K562 (cell line): Measurements from ENCODE around the gene SYNE2. TPM values are rescaled to one million over a fixed set of nuclear protein-coding genes. Genes with fewer than 3 reads are reported as not detected.
A peak's percentile ranks its signal among the peaks of the same experiment; 100 is the strongest.

Source experiments
- ATAC-seq: fragments of 200-7000 bp; cut with Tn5 transposase; 3 replicates; pipeline ENCODE4 v1.9.1; 2020; ENCODE audit warnings: moderate library complexity
- BruUV-seq: library from RNA; stranded (reverse); fragments of 400-500 nt; replicated peaks from 2 replicates; lab custom pipeline; 2021; lab: Mats Ljungman, UMichigan
- CTCF ChIA-PET: fragments of 300-600 bp; formaldehyde crosslinking; extraction: SDS; loops from one replicate; lab custom pipeline; 2021; ENCODE audit warnings: low intra/inter-chr PET ratio; lab: Yijun Ruan, JAX
- POLR2A ChIA-PET: fragments of 300-600, 350-650 bp; sonication (Branson Sonifier 250); formaldehyde crosslinking; extraction: SDS; loops from one replicate; lab custom pipeline; 2021; ENCODE audit warnings: antibody characterized with exemption, inconsistent platforms; lab: Yijun Ruan, JAX
- DNase-seq, 4 experiments: peaks; one replicate each; pipeline versions ENCODE4 v3.0.0 to v3.0.0-alpha.2; 2011 to 2018; ENCODE audit warnings: low spot score in 3 of 4, mixed read lengths in 3 of 4; ENCODE audit errors: extremely low read depth in 1 of 4
- FAIRE-seq: peaks from 2 replicates; lab custom pipeline; 2011; peaks lifted over from hg19 to GRCh38; lab: Jason Lieb, UNC
- H2AFZ ChIP-seq: 2 replicates; pipeline ENCODE4 v1.6.0; 2011; ENCODE audit warnings: low read depth, low read length, control low read depth, inconsistent platforms
- H3K27ac ChIP-seq: fragments of 200-600 bp; 3 replicates; pipeline ENCODE4 v1.8.0; 2011; ENCODE audit warnings: low read depth, mild to moderate bottlenecking, control low read depth, inconsistent platforms, low read length, moderate library complexity, mixed read lengths; ENCODE audit errors: extremely low read depth
- H3K27me3 ChIP-seq, 2 experiments: fragments of 300-600 bp in 1 of 2; 2 replicates in 1 of 2; 3 replicates in 1 of 2; pipeline versions ENCODE4 v1.6.0 to v1.8.0; 2011; ENCODE audit warnings: inconsistent platforms in 2 of 2, low read length in 2 of 2, mild to moderate bottlenecking in 1 of 2, mixed read lengths in 1 of 2, moderate library complexity in 1 of 2; ENCODE audit not compliant: control insufficient read depth in 2 of 2, insufficient read depth in 2 of 2
- H3K36me3 ChIP-seq: fragments of 300-600 bp; 3 replicates; pipeline ENCODE4 v1.8.0; 2011; ENCODE audit warnings: mild to moderate bottlenecking, low read length, inconsistent platforms; ENCODE audit not compliant: control insufficient read depth, insufficient read depth
- H3K4me1 ChIP-seq, 2 experiments: fragments of 200-600 bp in 1 of 2; replicated peaks in 1 of 2; 2 replicates in 1 of 2; 3 replicates in 1 of 2; pipeline versions ENCODE4 v1.5.1 to v1.8.0; 2011; ENCODE audit warnings: inconsistent platforms in 2 of 2, low read length in 2 of 2, mild to moderate bottlenecking in 1 of 2, mixed read lengths in 1 of 2, moderate library complexity in 1 of 2; ENCODE audit not compliant: control insufficient read depth in 2 of 2, insufficient read depth in 2 of 2
- H3K4me2 ChIP-seq: 2 replicates; pipeline ENCODE4 v1.6.1; 2011; ENCODE audit warnings: low read length, control low read depth, inconsistent platforms, mixed read lengths; ENCODE audit not compliant: insufficient read depth
- H3K4me3 ChIP-seq: fragments of 200-600 bp; sonication (generic), shearing (Covaris generic); 2 replicates; pipeline ENCODE4 v1.5.1; 2016; ENCODE audit warnings: control low read depth, inconsistent platforms
- H3K79me2 ChIP-seq: fragments of 200-600 bp; 3 replicates; pipeline ENCODE4 v1.8.0; 2011; ENCODE audit warnings: low read length, inconsistent platforms; ENCODE audit not compliant: control insufficient read depth, insufficient read depth
- H3K9ac ChIP-seq, 2 experiments: 2 replicates each; pipeline versions ENCODE4 v1.6.0 to v1.6.1; 2011; ENCODE audit warnings: low read depth in 2 of 2, low read length in 2 of 2, control low read depth in 1 of 2, inconsistent platforms in 1 of 2, mild to moderate bottlenecking in 1 of 2, mixed read lengths in 1 of 2; ENCODE audit not compliant: insufficient read depth in 1 of 2
- H3K9me1 ChIP-seq: one replicate; pipeline ENCODE4 v1.6.0; 2011; ENCODE audit warnings: inconsistent platforms, mild to moderate bottlenecking, low read length, moderate library complexity; ENCODE audit not compliant: control insufficient read depth, insufficient read depth
- H3K9me3 ChIP-seq: replicated peaks from 2 replicates; pipeline ENCODE4 v1.5.1; 2011; ENCODE audit warnings: low read depth, low read length, inconsistent platforms; ENCODE audit not compliant: control insufficient read depth, insufficient read depth
- H4K20me1 ChIP-seq: replicated peaks from 2 replicates; pipeline ENCODE4 v1.6.1; 2011; ENCODE audit warnings: low read length, inconsistent platforms, mixed read lengths; ENCODE audit not compliant: control insufficient read depth, insufficient read depth
- CBFA2T2 ChIP-seq: fragments of 450-650 bp; conservative IDR thresholded peaks from 2 replicates; pipeline ENCODE4 v1.6.1; 2017; ENCODE audit warnings: mild to moderate bottlenecking
- CEBPG ChIP-seq, 3 experiments: fragments of 200-800 bp in 1 of 3; sonication (Bioruptor generic) in 1 of 3; sonication (generic) in 1 of 3; formaldehyde crosslinking in 1 of 3; IDR thresholded peaks in 2 of 3; conservative IDR thresholded peaks in 1 of 3; 2 replicates each; pipeline versions ENCODE4 v1.6.1 to v1.8.0; 2016 to 2022; ENCODE audit warnings: missing compliant biosample characterization in 2 of 3, missing genetic modification characterization in 2 of 3, mild to moderate bottlenecking in 1 of 3, missing genetic modification reagents in 1 of 3
- EP400 ChIP-seq: fragments of 450-650 bp; IDR thresholded peaks from 2 replicates; pipeline ENCODE4 v1.6.1; 2017; ENCODE audit warnings: antibody characterized with exemption, mild to moderate bottlenecking, moderate library complexity
- NCOA6 ChIP-seq: fragments of 450-650 bp; IDR thresholded peaks from 2 replicates; pipeline ENCODE4 v1.6.1; 2017; ENCODE audit warnings: mild to moderate bottlenecking
- POLR2G ChIP-seq: fragments of 200-400 bp; formaldehyde crosslinking; IDR thresholded peaks from 2 replicates; pipeline ENCODE4 v1.6.1; 2017; ENCODE audit warnings: low read depth, mild to moderate bottlenecking, antibody characterized with exemption, low read length, moderate library complexity
- RAD51 ChIP-seq: fragments of 450-650 bp; IDR thresholded peaks from 2 replicates; pipeline ENCODE4 v1.7.1; 2016; ENCODE audit warnings: low read depth, mild to moderate bottlenecking, borderline replicate concordance
- TOE1 ChIP-seq, 2 experiments: fragments of 450-650 bp in 1 of 2; sonication (generic) in 1 of 2; formaldehyde crosslinking in 1 of 2; IDR thresholded peaks; 2 replicates each; pipeline versions ENCODE4 v1.7.1 to v1.8.0; 2016 to 2022; ENCODE audit warnings: borderline replicate concordance in 2 of 2, mild to moderate bottlenecking in 2 of 2, antibody characterized with exemption in 1 of 2, inconsistent platforms in 1 of 2, low read depth in 1 of 2, missing genetic modification reagents in 1 of 2, moderate library complexity in 1 of 2
- ZBTB17 ChIP-seq: fragments of 450-650 bp; formaldehyde crosslinking; IDR thresholded peaks from 2 replicates; pipeline ENCODE4 v1.4.0; 2020; ENCODE audit warnings: mild to moderate bottlenecking
- ZNF717 ChIP-seq: fragments of 250-450 bp; sonication (Bioruptor Pico); IDR thresholded peaks from 2 replicates; pipeline ENCODE4 v1.5.0; 2021
- WGBS: fragments of 100-300 bp; shearing (Covaris generic); methylation state at CpG from one replicate; pipeline ENCODE4 v1.1.6; 2016; ENCODE audit warnings: low coverage, mixed read lengths; ENCODE audit not compliant: insufficient coverage; ENCODE audit errors: missing lambda C conversion rate; 5-methylcytosine and 5-hydroxymethylcytosine counted together
- in situ Hi-C: fragments of 300-500 bp; cut with MboI; formaldehyde crosslinking; loops from 4 replicates; pipeline ENCODE4 v1.15.0; 2018; ENCODE audit warnings: inconsistent platforms, mixed read lengths
- intact Hi-C: fragments of 100-400 bp; cut with micrococcal nuclease; formaldehyde crosslinking; loops from 2 replicates; pipeline ENCODE4 v1.14.2; 2022
- polyA plus RNA-seq, 8 experiments: library from polyadenylated mRNA; depleted of rRNA in 4 of 8; stranded (reverse) in 5 of 8; unstranded in 3 of 8; fragments of >200 nt; fragmentation: Nextera tagmentation in 2 of 8; fragmentation: Illumina TruSeq in 1 of 8; extraction: Ambion mirVana in 2 of 8; extraction: Trizol in 1 of 8; gene quantifications; 2 replicates each; pipeline versions ENCODE4 v1.2.1 to v1.2.3, GENCODE V29; 2011 to 2014; ENCODE audit warnings: inconsistent platforms in 1 of 8, missing spikeins in 1 of 8
- total RNA-seq, 7 experiments: library from RNA; depleted of rRNA in 6 of 7; stranded (reverse); fragments of >200 nt in 6 of 7; fragmentation: Illumina TruSeq in 2 of 7; extraction: Trizol in 2 of 7; gene quantifications; 2 replicates each; pipeline versions ENCODE4 v1.2.1 to v1.2.3, GENCODE V29; 2011 to 2021; ENCODE audit warnings: low replicate concordance in 1 of 7
- TF ChIP-seq, protein P1 (sequence below): sonication (generic); formaldehyde crosslinking; IDR thresholded peaks from 2 replicates; pipeline ENCODE4 v1.5.0; 2020; ENCODE audit warnings: missing genetic modification reagents
- TF ChIP-seq, protein P2 (sequence below): fragments of 450-650 bp; formaldehyde crosslinking; IDR thresholded peaks from 2 replicates; pipeline ENCODE4 v1.4.0; 2020; ENCODE audit warnings: mild to moderate bottlenecking, mixed read lengths
- TF ChIP-seq, protein P3 (sequence below): sonication (generic); formaldehyde crosslinking; IDR thresholded peaks from 2 replicates; pipeline ENCODE4 v1.8.1; 2022; ENCODE audit warnings: missing genetic modification reagents
- TF ChIP-seq, protein P4 (sequence below): sonication (generic); formaldehyde crosslinking; IDR thresholded peaks from 2 replicates; pipeline ENCODE4 v1.9.0; 2022; ENCODE audit warnings: mild to moderate bottlenecking, missing genetic modification reagents

Gene SYNE2
- total and polyA plus RNA-seq, 9 of the 15 experiments (the other 6 are each of a cell fraction or from before 2014, with no cell fraction given) = 0.06 to 0.53 (median 0.11) TPM

DNA sequence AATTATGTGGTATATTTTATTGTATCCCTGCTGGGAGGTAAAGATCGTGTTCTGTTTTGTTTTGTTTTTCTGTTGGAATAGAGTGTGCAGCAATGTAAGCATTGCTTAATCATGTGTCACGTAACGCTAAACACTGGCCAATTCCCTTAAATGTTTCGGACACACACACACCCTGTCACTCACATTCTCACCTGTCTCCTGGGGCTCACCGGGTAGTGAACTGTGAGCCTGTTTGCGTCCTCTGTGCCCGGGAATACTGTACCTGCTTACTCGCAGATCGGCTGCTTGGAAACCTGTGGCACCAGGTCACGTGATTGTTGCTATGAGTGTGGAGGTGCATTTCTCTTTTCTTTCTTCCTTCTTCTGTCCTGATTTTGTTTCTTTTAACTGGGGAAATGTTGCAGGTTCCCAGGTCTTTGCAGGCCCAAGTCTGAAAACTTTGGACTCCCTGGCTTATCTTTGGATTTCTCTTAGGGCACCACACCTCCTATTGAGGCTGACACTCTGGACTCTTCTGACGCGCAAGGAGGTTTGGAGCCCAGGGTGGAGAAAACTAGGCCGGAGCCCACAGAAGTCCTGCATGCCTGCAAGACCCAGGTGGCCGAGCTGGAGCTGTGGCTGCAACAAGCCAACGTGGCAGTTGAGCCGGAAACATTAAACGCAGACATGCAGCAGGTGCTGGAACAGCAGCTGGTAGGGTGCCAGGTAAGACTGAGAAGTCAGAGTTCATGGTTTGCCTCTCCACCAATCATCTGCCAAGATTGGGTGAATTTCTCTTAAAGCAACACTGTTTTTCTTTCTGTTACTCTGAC is 260.3 kb downstream of the SYNE2 start:
- no TSS peak for BruUV-seq
- ATAC-seq = no peak
- ChIA-PET POLR2A (no interaction called here), CTCF (interaction anchor here (0.6 kb wide), 1 partner anchor 151 kb away, joined by 3 read pairs; no protein-coding TSS in a partner anchor)
- Histone ChIP-seq H3K27me3 (peaks cover 0 to 20% of the 10 kb centered on the region in 2 experiments; a peak in 3 of 5 replicates), H3K36me3 (no peaks in the 10 kb centered on the region), H3K4me2 (no peak overlapping the region), H3K9ac (no peak overlapping the region), H3K4me3 (no peak overlapping the region), H3K27ac (no peak overlapping the region), H3K9me3 (no peaks in the 10 kb centered on the region), H3K79me2 (no peaks in the 10 kb centered on the region), H3K9me1 (no peaks in the 10 kb centered on the region), H2AFZ (peak overlapping the region; percentile 66; the same call in 1 of the 2 replicates), H4K20me1 (0 out of 2 replicates have a peak, but pooled peaks cover 3% of the 10 kb centered on the region), H3K4me1 (no peaks in the 10 kb centered on the region; a peak in 1 of 5 replicates)
- in situ Hi-C loops = no loop called here
- WGBS = 7% methylated on average over 14 of the region's 17 CpGs
- DNase-seq = no peak
- FAIRE-seq = no peak
- TF ChIP-seq, protein P1, sequence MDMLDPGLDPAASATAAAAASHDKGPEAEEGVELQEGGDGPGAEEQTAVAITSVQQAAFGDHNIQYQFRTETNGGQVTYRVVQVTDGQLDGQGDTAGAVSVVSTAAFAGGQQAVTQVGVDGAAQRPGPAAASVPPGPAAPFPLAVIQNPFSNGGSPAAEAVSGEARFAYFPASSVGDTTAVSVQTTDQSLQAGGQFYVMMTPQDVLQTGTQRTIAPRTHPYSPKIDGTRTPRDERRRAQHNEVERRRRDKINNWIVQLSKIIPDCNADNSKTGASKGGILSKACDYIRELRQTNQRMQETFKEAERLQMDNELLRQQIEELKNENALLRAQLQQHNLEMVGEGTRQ = peak; percentile 59
- TF ChIP-seq ZBTB17 (no peak), NCOA6 (no peak), CEBPG (CRISPR knock-in tag; IDR thresholded peaks at IDR 0.05) (no peak), CEBPG (tag; conservative IDR thresholded peaks at IDR 0.05 in 1 of 2, IDR thresholded peaks at IDR 0.05 in 1 of 2) (peak; percentile 10 to 15; a peak in 1 of 4 replicates), ZNF717 (CRISPR knock-in tag) (no peak), POLR2G (no peak), TOE1 (IDR thresholded peaks at IDR 0.05; ENCODE audit: borderline replicate concordance) (peak; percentile 72), TOE1 (CRISPR knock-in tag; IDR thresholded peaks at IDR 0.05; ENCODE audit: borderline replicate concordance, low read depth) (no peak), CBFA2T2 (peak; percentile 32; the same call in 1 of the 2 replicates), RAD51 (peak; percentile 79), EP400 (no peak)
- TF ChIP-seq, protein P2, sequence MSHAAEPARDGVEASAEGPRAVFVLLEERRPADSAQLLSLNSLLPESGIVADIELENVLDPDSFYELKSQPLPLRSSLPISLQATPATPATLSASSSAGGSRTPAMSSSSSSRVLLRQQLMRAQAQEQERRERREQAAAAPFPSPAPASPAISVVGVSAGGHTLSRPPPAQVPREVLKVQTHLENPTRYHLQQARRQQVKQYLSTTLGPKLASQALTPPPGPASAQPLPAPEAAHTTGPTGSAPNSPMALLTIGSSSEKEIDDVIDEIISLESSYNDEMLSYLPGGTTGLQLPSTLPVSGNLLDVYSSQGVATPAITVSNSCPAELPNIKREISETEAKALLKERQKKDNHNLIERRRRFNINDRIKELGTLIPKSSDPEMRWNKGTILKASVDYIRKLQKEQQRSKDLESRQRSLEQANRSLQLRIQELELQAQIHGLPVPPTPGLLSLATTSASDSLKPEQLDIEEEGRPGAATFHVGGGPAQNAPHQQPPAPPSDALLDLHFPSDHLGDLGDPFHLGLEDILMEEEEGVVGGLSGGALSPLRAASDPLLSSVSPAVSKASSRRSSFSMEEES = peak; percentile 79
- TF ChIP-seq, protein P3, sequence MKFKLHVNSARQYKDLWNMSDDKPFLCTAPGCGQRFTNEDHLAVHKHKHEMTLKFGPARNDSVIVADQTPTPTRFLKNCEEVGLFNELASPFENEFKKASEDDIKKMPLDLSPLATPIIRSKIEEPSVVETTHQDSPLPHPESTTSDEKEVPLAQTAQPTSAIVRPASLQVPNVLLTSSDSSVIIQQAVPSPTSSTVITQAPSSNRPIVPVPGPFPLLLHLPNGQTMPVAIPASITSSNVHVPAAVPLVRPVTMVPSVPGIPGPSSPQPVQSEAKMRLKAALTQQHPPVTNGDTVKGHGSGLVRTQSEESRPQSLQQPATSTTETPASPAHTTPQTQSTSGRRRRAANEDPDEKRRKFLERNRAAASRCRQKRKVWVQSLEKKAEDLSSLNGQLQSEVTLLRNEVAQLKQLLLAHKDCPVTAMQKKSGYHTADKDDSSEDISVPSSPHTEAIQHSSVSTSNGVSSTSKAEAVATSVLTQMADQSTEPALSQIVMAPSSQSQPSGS (CRISPR knock-in tag) = no peak
- TF ChIP-seq, protein P4, sequence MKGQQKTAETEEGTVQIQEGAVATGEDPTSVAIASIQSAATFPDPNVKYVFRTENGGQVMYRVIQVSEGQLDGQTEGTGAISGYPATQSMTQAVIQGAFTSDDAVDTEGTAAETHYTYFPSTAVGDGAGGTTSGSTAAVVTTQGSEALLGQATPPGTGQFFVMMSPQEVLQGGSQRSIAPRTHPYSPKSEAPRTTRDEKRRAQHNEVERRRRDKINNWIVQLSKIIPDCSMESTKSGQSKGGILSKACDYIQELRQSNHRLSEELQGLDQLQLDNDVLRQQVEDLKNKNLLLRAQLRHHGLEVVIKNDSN (CRISPR knock-in tag) = peak; percentile 34; the same call in 1 of the 2 replicates
- intact Hi-C loops = no loop called here
